HCT116 (cell line): ENCODE results near the gene CCL4L2.

Experiments
- CEBPB ChIP-seq: IDR thresholded peaks from 2 replicates; pipeline ENCODE4 v1.6.1; 2012; ENCODE audit warnings: low read depth
- CTCF ChIP-seq, 3 experiments: fragments of 200-600 bp in 1 of 3; sonication (generic) in 1 of 3; IDR thresholded peaks in 2 of 3; conservative IDR thresholded peaks in 1 of 3; 2 replicates each; pipeline ENCODE4 v1.5.1; 2012 to 2017; ENCODE audit warnings: low read depth in 2 of 3, low read length in 2 of 3, antibody characterized with exemption in 1 of 3, borderline replicate concordance in 1 of 3, control low read depth in 1 of 3, mild to moderate bottlenecking in 1 of 3, mixed read lengths in 1 of 3, mixed run types in 1 of 3, moderate library complexity in 1 of 3; ENCODE audit not compliant: insufficient read depth in 1 of 3
- POLR2AphosphoS5 ChIP-seq: IDR thresholded peaks from 2 replicates; pipeline ENCODE4 v1.6.1; 2011; ENCODE audit warnings: mild to moderate bottlenecking, low read depth, low read length, moderate library complexity
- REST ChIP-seq: IDR thresholded peaks from 2 replicates; pipeline ENCODE4 v1.6.1; 2012; ENCODE audit warnings: low read depth
- ZFX ChIP-seq: fragments of 450-650 bp; IDR thresholded peaks from 2 replicates; pipeline ENCODE4 v1.6.1; 2017

- TF ChIP-seq CTCF (IDR thresholded peaks at IDR 0.05 in 2 of 3, conservative IDR thresholded peaks at IDR 0.05 in 1 of 3; ENCODE audit: borderline replicate concordance in 1 of 3, insufficient read depth in 1 of 3, low read depth in 2 of 3, low read length in 2 of 3) (no peak), POLR2AphosphoS5 (no peak), ZFX (no peak), CEBPB (no peak), REST (no peak)
These were observed 22.0 kb upstream of the CCL4L2 start for GRCh38 chr17:36188891-36189306.
